ENCODE results near the gene CACNB3. TPM values are rescaled to one million over a fixed set of nuclear protein-coding genes. Genes with fewer than 3 reads are reported as not detected.

The CACNB3 gene
- polyA plus RNA-seq, 3 donors: 0.84 to 6.3 (median 1.5) TPM

DNA sequence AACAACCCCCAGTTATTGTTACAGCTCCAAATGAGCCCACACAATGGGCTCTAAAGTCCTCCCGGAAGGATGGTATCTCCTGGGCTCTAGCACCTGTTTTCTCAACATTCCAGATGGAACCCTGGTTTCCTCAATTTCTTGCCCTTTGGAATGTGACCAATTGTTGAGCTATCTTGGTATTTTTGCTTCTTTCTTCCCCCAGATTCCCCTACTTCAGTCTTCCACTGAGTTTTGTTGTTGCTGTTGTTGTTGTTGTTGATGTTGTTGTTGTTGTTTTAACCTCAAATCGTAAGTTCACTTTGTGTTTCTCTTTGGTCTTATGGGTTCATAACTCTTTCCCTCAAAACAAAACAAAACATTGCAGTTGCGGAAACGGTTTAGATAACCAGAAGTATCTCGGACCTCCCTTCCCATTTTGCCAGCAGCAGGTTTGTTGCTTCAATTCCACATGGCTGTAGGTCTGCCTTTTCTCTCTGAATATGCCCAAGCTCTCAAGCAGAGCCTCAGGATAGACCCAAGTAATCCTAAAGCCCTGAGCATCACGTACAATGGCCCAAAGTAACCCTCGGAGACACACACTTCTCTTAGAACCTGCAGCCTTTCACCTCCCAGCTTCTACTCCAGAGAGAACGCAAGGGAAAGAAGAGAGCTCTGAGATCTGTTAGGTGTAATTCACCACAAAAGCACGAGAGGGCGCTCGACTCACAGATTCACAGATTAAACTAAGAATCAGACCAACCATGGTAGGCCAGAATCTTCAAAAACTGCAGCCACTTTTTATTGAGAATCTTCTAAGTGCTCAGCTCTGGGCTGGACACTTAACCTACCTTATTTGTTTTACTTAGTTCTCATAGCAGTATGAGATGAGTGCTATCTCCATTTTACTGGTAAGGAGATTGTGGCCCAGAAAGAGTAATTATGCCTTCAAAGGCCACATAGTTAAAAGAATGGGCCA is 34.7 kb downstream of the CACNB3 start:
- no peaks in the 10 kb centered on the region for H3K9me3 Mint-ChIP-seq

More for the DNA sequence above, 34.7 kb downstream of the CACNB3 start:
- Histone ChIP-seq H3K9me3 (replicated peaks in 1 of 2; ENCODE audit: control insufficient read depth in 1 of 2, insufficient read depth in 1 of 2, low read length in 2 of 2) (no peaks in the 10 kb centered on the region), H3K27ac (ENCODE audit: low read depth in 1 of 2, low read length in 2 of 2) (peak overlapping the region in 1 of 2 donors; percentile 92), H3K9ac (ENCODE audit: insufficient read depth, low read length, poor library complexity, severe bottlenecking) (peak overlapping the region; percentile 92), H4K20me1 (ENCODE audit: insufficient read depth, low read length) (peaks cover 11% of the 10 kb centered on the region), H3K4me2 (replicated peaks; ENCODE audit: extremely low read depth, low read length, poor library complexity, severe bottlenecking) (peak overlapping the region; percentile 90), H3K4me3 (replicated peaks in 1 of 3; ENCODE audit: low read depth in 2 of 3, low read length in 3 of 3) (peak overlapping the region; percentile 75 to 98 (median 97)), H2AFZ (ENCODE audit: insufficient read depth, low read depth, low read length, poor library complexity, severe bottlenecking) (peak overlapping the region; percentile 92), H3K79me2 (ENCODE audit: insufficient read depth, low read length) (peaks cover 41% of the 10 kb centered on the region), H3K27me3 (ENCODE audit: control insufficient read depth in 2 of 2, insufficient read depth in 2 of 2, low read length in 2 of 2) (no peaks in the 10 kb centered on the region), H3K36me3 (replicated peaks in 1 of 2; ENCODE audit: control insufficient read depth in 1 of 2, insufficient read depth in 2 of 2, low read length in 2 of 2) (peaks cover 0 to 2% of the 10 kb centered on the region in 2 donors), H3K4me1 (ENCODE audit: control insufficient read depth in 1 of 2, insufficient read depth in 2 of 2, low read length in 2 of 2) (peaks cover 17 to 27% of the 10 kb centered on the region in 2 donors)
- WGBS (ENCODE audit: insufficient coverage): 0% methylated on average over 7 of the region's 11 CpGs
- peak; percentile 72 to 87 (median 76) for DNase-seq
- intact Hi-C loops (cut with micrococcal nuclease): loop anchor here (1.0 to 10.0 kb wide), 3 partner anchors 37 to 132 kb away; partner anchors contain the start of genes WNT1 (in 1 of the 2) and WNT10B (in 1 of the 2)
- Mint-ChIP-seq H3K27ac (peak overlapping the region; percentile 85 to 98 (median 93)), H3K36me3 (peaks cover 0 to 5% of the 10 kb centered on the region in 2 donors), H3K27me3 (ENCODE audit: low read depth in 3 of 3) (peaks cover 0 to 5% (median 4%) of the 10 kb centered on the region in 3 donors), H3K4me1 (peaks cover 23% of the 10 kb centered on the region), H3K4me3 (peak overlapping the region; percentile 92 to 98)
- TF ChIP-seq CTCF (IDR thresholded peaks at IDR 0.05): peak; percentile 92

All from CD14-positive monocyte (primary cell).